Esophagus muscularis mucosa (tissue), 4 donors: Measurements from ENCODE around the gene ECEL1. TPM values are rescaled to one million over a fixed set of nuclear protein-coding genes. Genes with fewer than 3 reads are reported as not detected.

Experiments used
- DNase-seq: peaks from one replicate; pipeline ENCODE4 v3.0.0-alpha.2; 2017; ENCODE audit errors: extremely low spot score
- H3K27ac ChIP-seq, 4 donors: fragments of 200-600 bp; sonication (generic); replicated peaks in 1 of 4; 1 replicate in 3 of 4; 2 replicates in 1 of 4; pipeline ENCODE4 v1.5.1; 2016 to 2019; ENCODE audit warnings: mild to moderate bottlenecking in 1 of 4
- H3K27me3 ChIP-seq, 4 donors: fragments of 200-600 bp; sonication (generic); one replicate each; pipeline versions ENCODE4 v1.5.1 to v1.6.0; 2016 to 2019
- H3K36me3 ChIP-seq, 4 donors: fragments of 200-600 bp; sonication (generic); one replicate each; pipeline ENCODE4 v1.5.1; 2016 to 2019
- H3K4me1 ChIP-seq, 4 donors: fragments of 200-600 bp; sonication (generic); one replicate each; pipeline ENCODE4 v1.5.1; 2016 to 2019
- H3K4me3 ChIP-seq, 4 donors: fragments of 200-600 bp; sonication (generic); 1 replicate in 2 of 4; 2 replicates in 2 of 4; pipeline ENCODE4 v1.5.1; 2016 to 2019; ENCODE audit warnings: mild to moderate bottlenecking in 4 of 4, moderate library complexity in 1 of 4
- H3K9me3 ChIP-seq, 4 donors: fragments of 200-600 bp; sonication (generic); 1 replicate in 3 of 4; 2 replicates in 1 of 4; pipeline ENCODE4 v1.5.1; 2016 to 2019
- EP300 ChIP-seq: sonication (generic); formaldehyde crosslinking; IDR thresholded peaks from one replicate; pipeline ENCODE4 v1.6.1; 2017; ENCODE audit warnings: antibody characterized with exemption
- POLR2A ChIP-seq: fragments of 450-650 bp; IDR thresholded peaks from one replicate; pipeline ENCODE4 v1.6.1; 2017; ENCODE audit warnings: antibody characterized with exemption, moderate library complexity, mild to moderate bottlenecking, low read depth
- POLR2AphosphoS5 ChIP-seq, 2 donors: sonication (generic); formaldehyde crosslinking; IDR thresholded peaks; one replicate each; pipeline ENCODE4 v1.6.1; 2017; ENCODE audit warnings: antibody characterized with exemption in 2 of 2
- WGBS: methylation state at CpG from one replicate; pipeline ENCODE4 v1.1.5; 2018; 5-methylcytosine and 5-hydroxymethylcytosine counted together
- intact Hi-C: fragments of 100-400 bp; cut with DNase I; formaldehyde crosslinking; loops from one replicate; pipeline ENCODE4 v1.15.1; 2023
- total RNA-seq, 4 donors: library from RNA; depleted of rRNA; stranded (reverse); fragments of >200 nt; gene quantifications; one replicate each; pipeline versions ENCODE4 v1.1.0 to v1.2.1, GENCODE V29; 2016
- TF ChIP-seq, protein P1 (sequence below), 3 experiments: fragments of 200-600 bp in 2 of 3; fragments of 450-650 bp in 1 of 3; sonication (generic) in 2 of 3; IDR thresholded peaks; one replicate each; pipeline ENCODE4 v1.5.1; 2017 to 2019; ENCODE audit warnings: antibody characterized with exemption in 3 of 3, mild to moderate bottlenecking in 2 of 3, moderate library complexity in 1 of 3

Gene ECEL1
- total RNA-seq, 4 donors from 2014 or later = 0.66 to 1.6 (median 1.4) TPM; not detected in 1

DNA sequence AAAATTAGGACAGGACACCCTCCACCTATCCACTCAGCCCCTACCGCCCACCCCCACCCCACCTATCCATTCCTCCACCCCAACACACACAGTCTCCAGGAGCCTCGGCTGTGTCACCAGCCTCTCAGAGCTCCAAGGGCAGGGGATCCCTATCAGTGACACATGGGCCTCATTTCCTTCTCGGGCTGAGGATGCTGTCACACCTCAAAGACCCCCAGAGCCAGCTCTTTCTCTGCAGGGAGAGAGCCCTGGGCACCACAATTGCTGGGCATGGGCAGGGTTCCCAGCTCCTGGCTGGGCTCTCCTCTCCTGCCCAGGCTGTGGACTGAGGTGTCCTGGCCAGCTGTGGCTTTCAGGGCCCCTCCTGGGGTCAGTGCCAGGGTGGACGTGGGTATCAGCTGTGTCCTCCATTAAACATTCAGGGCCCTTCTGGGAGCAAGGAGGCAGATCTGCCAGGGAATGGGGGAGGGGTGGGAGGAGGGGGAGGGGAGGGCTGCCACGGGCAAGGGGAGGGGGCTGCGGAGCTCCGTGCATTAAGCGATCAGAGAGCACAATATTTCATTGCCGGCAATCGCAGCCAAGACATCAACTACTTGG, 14.3 kb upstream of the ECEL1 start:
- H3K9me3 ChIP-seq = no peaks in the 10 kb centered on the region
- 62% methylated on average over 10 of the region's 10 CpGs for WGBS
- intact Hi-C loops = no loop called here
- peaks cover 0 to 43% (median 9%) of the 10 kb centered on the region in 4 donors for H3K27me3 ChIP-seq
- no peak for TF ChIP-seq POLR2AphosphoS5 (IDR thresholded peaks at IDR 0.05)
- no peak for TF ChIP-seq POLR2A
- TF ChIP-seq EP300 = no peak
- H3K27ac ChIP-seq = no peak overlapping the region
- no peak overlapping the region for H3K4me3 ChIP-seq
- no peaks in the 10 kb centered on the region for H3K36me3 ChIP-seq
- peaks cover 2 to 23% (median 22%) of the 10 kb centered on the region in 4 donors for H3K4me1 ChIP-seq
- no peak for DNase-seq

DNA sequence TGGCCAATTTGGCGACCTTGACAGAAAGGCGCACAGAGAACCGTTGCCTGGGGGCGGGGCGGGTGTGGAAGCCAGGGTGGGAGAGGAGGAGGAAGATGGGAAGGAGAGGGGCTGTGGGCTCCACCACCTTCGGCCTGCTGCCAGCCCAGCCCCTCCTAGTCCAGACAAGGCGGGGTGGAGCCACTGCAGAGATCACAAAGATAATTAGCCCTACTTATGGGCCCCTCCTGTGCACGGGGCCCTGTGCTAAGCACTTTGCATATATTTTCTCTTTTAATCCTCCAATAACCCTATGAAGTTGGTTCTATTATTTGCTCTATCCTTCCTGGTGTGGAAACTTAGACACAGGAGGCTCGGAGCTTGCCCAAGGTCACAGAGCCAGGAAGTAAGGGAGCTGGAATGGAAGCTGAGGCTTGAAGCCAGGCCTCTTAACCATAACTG, 13.7 kb upstream of the ECEL1 start:
- Histone ChIP-seq H3K36me3 (no peaks in the 10 kb centered on the region), H3K4me1 (peaks cover 2 to 23% (median 22%) of the 10 kb centered on the region in 4 donors), H3K27ac (no peak overlapping the region), H3K27me3 (peaks cover 0 to 44% (median 9%) of the 10 kb centered on the region in 4 donors), H3K4me3 (no peak overlapping the region), H3K9me3 (no peaks in the 10 kb centered on the region)
- DNase-seq = no peak
- intact Hi-C loops = no loop called here
- WGBS = 79% methylated on average over 9 of the region's 9 CpGs
- TF ChIP-seq, protein P1, sequence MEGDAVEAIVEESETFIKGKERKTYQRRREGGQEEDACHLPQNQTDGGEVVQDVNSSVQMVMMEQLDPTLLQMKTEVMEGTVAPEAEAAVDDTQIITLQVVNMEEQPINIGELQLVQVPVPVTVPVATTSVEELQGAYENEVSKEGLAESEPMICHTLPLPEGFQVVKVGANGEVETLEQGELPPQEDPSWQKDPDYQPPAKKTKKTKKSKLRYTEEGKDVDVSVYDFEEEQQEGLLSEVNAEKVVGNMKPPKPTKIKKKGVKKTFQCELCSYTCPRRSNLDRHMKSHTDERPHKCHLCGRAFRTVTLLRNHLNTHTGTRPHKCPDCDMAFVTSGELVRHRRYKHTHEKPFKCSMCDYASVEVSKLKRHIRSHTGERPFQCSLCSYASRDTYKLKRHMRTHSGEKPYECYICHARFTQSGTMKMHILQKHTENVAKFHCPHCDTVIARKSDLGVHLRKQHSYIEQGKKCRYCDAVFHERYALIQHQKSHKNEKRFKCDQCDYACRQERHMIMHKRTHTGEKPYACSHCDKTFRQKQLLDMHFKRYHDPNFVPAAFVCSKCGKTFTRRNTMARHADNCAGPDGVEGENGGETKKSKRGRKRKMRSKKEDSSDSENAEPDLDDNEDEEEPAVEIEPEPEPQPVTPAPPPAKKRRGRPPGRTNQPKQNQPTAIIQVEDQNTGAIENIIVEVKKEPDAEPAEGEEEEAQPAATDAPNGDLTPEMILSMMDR (IDR thresholded peaks at IDR 0.05) = no peak
- TF ChIP-seq POLR2A (no peak), POLR2AphosphoS5 (IDR thresholded peaks at IDR 0.05) (no peak), EP300 (no peak)

DNA sequence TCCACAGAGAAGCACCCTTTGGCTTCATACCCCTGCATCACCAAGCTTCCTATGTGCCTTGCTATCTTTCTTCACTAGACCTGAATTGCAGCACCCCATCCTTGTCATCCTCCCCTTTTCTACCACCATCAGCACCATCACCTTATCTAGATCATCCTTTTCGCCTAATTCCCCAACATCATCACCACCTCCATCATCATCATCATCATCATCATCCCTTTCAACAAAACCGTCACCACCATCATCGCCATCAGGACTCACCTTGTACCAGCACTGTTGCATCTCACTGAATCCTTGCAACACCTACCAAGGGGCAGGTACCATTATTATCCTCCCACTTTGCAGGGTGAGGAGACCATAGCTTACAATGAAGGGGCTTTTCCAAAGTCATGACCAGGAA, 10.8 kb upstream of the ECEL1 start:
- intact Hi-C loops = no loop called here
- H3K4me3 ChIP-seq = no peak overlapping the region
- no peaks in the 10 kb centered on the region for H3K9me3 ChIP-seq
- 92% methylated on average over 3 of the region's 3 CpGs for WGBS
- H3K36me3 ChIP-seq = no peaks in the 10 kb centered on the region
- TF ChIP-seq, protein P1 (IDR thresholded peaks at IDR 0.05) = no peak
- TF ChIP-seq POLR2AphosphoS5 (IDR thresholded peaks at IDR 0.05) (no peak), EP300 (no peak), POLR2A (no peak)
- peaks cover 2 to 18% (median 16%) of the 10 kb centered on the region in 4 donors for H3K4me1 ChIP-seq
- DNase-seq = no peak
- H3K27ac ChIP-seq = no peak overlapping the region
- peaks cover 0 to 25% (median 6%) of the 10 kb centered on the region in 4 donors for H3K27me3 ChIP-seq

DNA sequence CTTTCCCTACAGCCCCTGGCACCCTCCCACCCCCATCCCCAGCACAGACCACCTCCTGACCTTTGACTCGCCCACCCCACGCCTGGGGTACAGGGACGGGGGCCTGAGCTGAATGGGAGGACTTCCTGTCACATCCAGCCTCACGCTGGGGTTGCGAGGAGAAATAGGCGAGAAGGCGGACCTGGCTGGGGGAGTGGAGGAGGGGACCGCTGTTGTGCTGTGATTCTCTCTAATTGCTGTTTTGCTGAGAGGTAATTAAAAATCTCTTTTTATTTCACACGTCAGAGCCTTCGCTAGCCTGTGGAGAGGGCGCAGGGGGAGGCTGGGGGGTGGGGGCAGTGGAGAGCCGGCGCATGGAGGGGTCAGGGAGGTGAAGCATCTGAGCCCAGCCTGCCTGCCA, 9.7 kb upstream of the ECEL1 start:
- H3K9me3 ChIP-seq = no peaks in the 10 kb centered on the region
- H3K4me3 ChIP-seq = no peak overlapping the region
- no peaks in the 10 kb centered on the region for H3K36me3 ChIP-seq
- H3K27ac ChIP-seq = no peak overlapping the region
- peaks cover 0 to 14% (median 0%) of the 10 kb centered on the region in 4 donors for H3K27me3 ChIP-seq
- peaks cover 2 to 7% (median 6%) of the 10 kb centered on the region in 4 donors for H3K4me1 ChIP-seq
- intact Hi-C loops = no loop called here
- 85% methylated on average over 11 of the region's 13 CpGs for WGBS
- DNase-seq = no peak
- TF ChIP-seq POLR2AphosphoS5 (IDR thresholded peaks at IDR 0.05) (no peak), POLR2A (no peak), EP300 (no peak)
- TF ChIP-seq, protein P1 (IDR thresholded peaks at IDR 0.05) = no peak

DNA sequence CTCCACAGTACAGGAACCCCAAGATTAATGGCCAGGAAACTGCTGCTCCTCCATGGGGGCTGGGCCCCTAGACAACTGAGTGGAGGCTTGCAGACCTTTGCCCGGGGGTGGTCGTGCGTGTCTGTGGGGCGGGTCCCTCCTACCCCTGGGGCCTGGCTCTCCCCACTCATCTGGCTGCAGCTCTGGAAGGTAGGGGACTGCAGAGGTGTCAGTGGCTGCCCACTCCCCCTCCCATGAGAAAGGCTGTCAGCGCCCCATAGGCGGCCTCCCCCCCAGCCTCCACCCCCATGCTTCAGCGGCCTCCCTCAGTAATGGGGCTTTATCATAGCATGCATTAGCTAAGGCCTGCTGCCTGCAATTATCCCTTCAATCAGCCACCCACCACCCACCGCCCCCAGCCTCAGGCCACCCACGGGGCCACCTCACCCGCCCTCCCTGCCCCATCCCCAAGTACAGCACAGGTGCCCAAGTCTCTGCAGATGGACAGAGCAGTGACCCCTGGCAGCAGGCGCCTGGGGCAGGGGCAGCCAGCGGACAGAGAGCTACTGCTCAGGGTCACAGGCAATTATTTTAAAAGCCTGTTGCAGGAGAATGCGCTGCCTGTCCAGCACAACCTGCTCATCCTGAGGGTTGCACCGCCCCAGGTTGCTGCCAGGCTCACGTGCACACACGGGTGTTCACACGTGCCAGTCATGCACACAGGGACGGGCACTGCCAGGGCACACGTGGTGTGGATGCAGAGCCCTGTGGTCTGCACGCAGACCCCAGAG, 9.1 kb upstream of the ECEL1 start:
- TF ChIP-seq POLR2A = no peak
- TF ChIP-seq POLR2AphosphoS5 (IDR thresholded peaks at IDR 0.05) = no peak
- TF ChIP-seq, protein P1 (IDR thresholded peaks at IDR 0.05) = no peak
- no peak for TF ChIP-seq EP300
- H3K4me3 ChIP-seq = no peak overlapping the region
- peaks cover 0 to 13% (median 0%) of the 10 kb centered on the region in 4 donors for H3K27me3 ChIP-seq
- intact Hi-C loops = no loop called here
- no peaks in the 10 kb centered on the region for H3K9me3 ChIP-seq
- no peaks in the 10 kb centered on the region for H3K36me3 ChIP-seq
- H3K4me1 ChIP-seq = peaks cover 0 to under 1% (median 0%) of the 10 kb centered on the region in 4 donors
- H3K27ac ChIP-seq = no peak overlapping the region
- 73% methylated on average over 7 of the region's 20 CpGs for WGBS
- no peak for DNase-seq
